H1 (cell line): ENCODE results near the gene PLCH2. TPM values are rescaled to one million over a fixed set of nuclear protein-coding genes. Genes with fewer than 3 reads are reported as not detected.

Experiments used
- CTCF ChIA-PET: fragments of 300-600 bp; sonication (Branson Sonifier 250); formaldehyde crosslinking; loops from one replicate; lab custom pipeline; 2021; ENCODE audit not compliant: partially characterized antibody; lab: Charles Lee
- POLR2A ChIA-PET: fragments of 300-600 bp; sonication (Branson Sonifier 250); formaldehyde crosslinking; loops from one replicate; lab custom pipeline; 2021; ENCODE audit warnings: inconsistent platforms; ENCODE audit not compliant: partially characterized antibody; lab: Charles Lee
- DNase-seq, 2 experiments: peaks; one replicate each; pipeline versions ENCODE4 v3.0.0 to v3.0.0-alpha.2; 2010 to 2022; ENCODE audit warnings: low spot score in 2 of 2, low read depth in 1 of 2, mixed read lengths in 1 of 2
- FAIRE-seq: peaks from 2 replicates; lab custom pipeline; 2011; peaks lifted over from hg19 to GRCh38; lab: Jason Lieb, UNC
- H2AFZ ChIP-seq: 2 replicates; pipeline ENCODE4 v1.8.1; 2012; ENCODE audit warnings: low read length, inconsistent platforms
- H2AK5ac ChIP-seq: 2 replicates; pipeline ENCODE4 v1.6.1; 2013; ENCODE audit warnings: low read depth, low read length
- H2BK120ac ChIP-seq: replicated peaks from 2 replicates; pipeline ENCODE3; 2013; ENCODE audit warnings: low read depth, low read length, inconsistent platforms
- H2BK12ac ChIP-seq: 2 replicates; pipeline ENCODE4 v1.6.1; 2013; ENCODE audit warnings: low read depth, low read length
- H2BK15ac ChIP-seq: 2 replicates; pipeline ENCODE4 v1.6.1; 2013; ENCODE audit warnings: low read length
- H2BK20ac ChIP-seq: 2 replicates; pipeline ENCODE4 v1.6.1; 2013; ENCODE audit warnings: low read length
- H2BK5ac ChIP-seq: 2 replicates; pipeline ENCODE4 v1.6.1; 2013; ENCODE audit warnings: low read depth, low read length
- H3K14ac ChIP-seq: 2 replicates; pipeline ENCODE4 v1.6.1; 2013; ENCODE audit warnings: inconsistent platforms; ENCODE audit not compliant: insufficient read length
- H3K18ac ChIP-seq: 2 replicates; pipeline ENCODE4 v1.6.1; 2013; ENCODE audit warnings: low read length; ENCODE audit errors: extremely low read depth
- H3K23ac ChIP-seq: 2 replicates; pipeline ENCODE4 v1.6.1; 2013; ENCODE audit warnings: inconsistent platforms; ENCODE audit not compliant: insufficient read length
- H3K23me2 ChIP-seq: 2 replicates; pipeline ENCODE4 v1.6.1; 2013; ENCODE audit warnings: low read depth, low read length
- H3K27ac ChIP-seq: 2 replicates; pipeline ENCODE4 v1.6.1; 2011; ENCODE audit warnings: low read depth, low read length, inconsistent platforms
- H3K27me3 ChIP-seq, 4 experiments: replicated peaks in 1 of 4; 1 replicate in 1 of 4; 2 replicates in 3 of 4; pipeline versions ENCODE4 v1.6.1 to v1.8.1; 2011 to 2013; ENCODE audit warnings: low read length in 3 of 4, mild to moderate bottlenecking in 3 of 4, inconsistent platforms in 2 of 4, mixed read lengths in 2 of 4, moderate library complexity in 1 of 4; ENCODE audit not compliant: control insufficient read depth in 3 of 4, insufficient read depth in 3 of 4; ENCODE audit errors: extremely low read depth in 1 of 4
- H3K36me3 ChIP-seq, 4 experiments: 2 replicates each; pipeline versions ENCODE4 v1.6.1 to v1.8.1; 2011 to 2013; ENCODE audit warnings: mild to moderate bottlenecking in 4 of 4, low read length in 3 of 4, moderate library complexity in 2 of 4, control low read depth in 1 of 4, inconsistent platforms in 1 of 4; ENCODE audit not compliant: insufficient read depth in 4 of 4, control insufficient read depth in 2 of 4
- H3K4ac ChIP-seq: replicated peaks from 2 replicates; pipeline ENCODE3; 2013; ENCODE audit warnings: low read length, low read depth, mixed read lengths, inconsistent platforms; ENCODE audit not compliant: insufficient read length
- H3K4me1 ChIP-seq, 4 experiments: replicated peaks in 1 of 4; 1 replicate in 1 of 4; 2 replicates in 3 of 4; pipeline versions ENCODE4 v1.6.1 to v1.8.1; 2011 to 2013; ENCODE audit warnings: low read length in 3 of 4, inconsistent platforms in 2 of 4, mixed read lengths in 1 of 4; ENCODE audit not compliant: insufficient read depth in 4 of 4, control insufficient read depth in 3 of 4
- H3K4me2 ChIP-seq, 2 experiments: 2 replicates each; pipeline versions ENCODE4 v1.6.1 to v1.8.1; 2011 to 2013; ENCODE audit warnings: low read depth in 2 of 2, low read length in 2 of 2, control low read depth in 1 of 2, inconsistent platforms in 1 of 2, mild to moderate bottlenecking in 1 of 2; ENCODE audit not compliant: insufficient read depth in 1 of 2
- H3K4me3 ChIP-seq, 4 experiments: fragments of 200-600, 300-600 bp in 1 of 4; sonication (generic), shearing (Covaris generic), sonication (Bioruptor Twin) in 1 of 4; 2 replicates each; pipeline versions ENCODE4 v1.5.1 to v1.8.1; 2011 to 2016; ENCODE audit warnings: low read length in 4 of 4, low read depth in 3 of 4, control low read depth in 2 of 4, inconsistent platforms in 2 of 4, mild to moderate bottlenecking in 2 of 4, mixed read lengths in 1 of 4, moderate library complexity in 1 of 4; ENCODE audit not compliant: insufficient read depth in 2 of 4; ENCODE audit errors: extremely low read depth in 1 of 4
- H3K56ac ChIP-seq: replicated peaks from 2 replicates; pipeline ENCODE3; 2013; ENCODE audit warnings: low read depth, mild to moderate bottlenecking, mixed read lengths, low read length, inconsistent platforms; ENCODE audit not compliant: insufficient read length
- H3K79me1 ChIP-seq: 2 replicates; pipeline ENCODE4 v1.6.1; 2013; ENCODE audit warnings: low read depth, low read length, control low read depth
- H3K79me2 ChIP-seq, 2 experiments: 2 replicates each; pipeline versions ENCODE4 v1.6.1 to v1.8.1; 2012 to 2013; ENCODE audit warnings: low read length in 2 of 2, mild to moderate bottlenecking in 2 of 2, inconsistent platforms in 1 of 2; ENCODE audit not compliant: insufficient read depth in 2 of 2, control insufficient read depth in 1 of 2
- H3K9ac ChIP-seq, 4 experiments: replicated peaks in 1 of 4; 1 replicate in 1 of 4; 2 replicates in 3 of 4; pipeline versions ENCODE4 v1.6.1 to v1.8.1; 2011 to 2013; ENCODE audit warnings: low read depth in 3 of 4, low read length in 3 of 4, control low read depth in 2 of 4, mild to moderate bottlenecking in 2 of 4, moderate library complexity in 2 of 4, inconsistent platforms in 1 of 4; ENCODE audit errors: extremely low read depth in 1 of 4
- H3K9me3 ChIP-seq, 2 experiments: 2 replicates each; pipeline versions ENCODE4 v1.6.1 to v1.8.1; 2012 to 2013; ENCODE audit warnings: mild to moderate bottlenecking in 2 of 2, moderate library complexity in 2 of 2, control low read depth in 1 of 2, inconsistent platforms in 1 of 2, low read depth in 1 of 2, low read length in 1 of 2, mixed read lengths in 1 of 2; ENCODE audit not compliant: insufficient read depth in 2 of 2
- H4K20me1 ChIP-seq, 2 experiments: replicated peaks in 1 of 2; 2 replicates each; pipeline versions ENCODE3 to v1.8.1; 2011 to 2013; ENCODE audit warnings: inconsistent platforms in 2 of 2, low read length in 2 of 2, mild to moderate bottlenecking in 1 of 2; ENCODE audit not compliant: insufficient read depth in 2 of 2, control insufficient read depth in 1 of 2
- H4K5ac ChIP-seq: 2 replicates; pipeline ENCODE4 v1.6.1; 2013; ENCODE audit warnings: low read length, low read depth, mixed read lengths, inconsistent platforms; ENCODE audit not compliant: insufficient read length
- H4K8ac ChIP-seq: 2 replicates; pipeline ENCODE4 v1.8.0; 2013; ENCODE audit warnings: mild to moderate bottlenecking, moderate library complexity, low read length, inconsistent platforms; ENCODE audit not compliant: insufficient read depth; ENCODE audit errors: extremely low read depth
- H4K91ac ChIP-seq: replicated peaks from 2 replicates; pipeline ENCODE3; 2013; ENCODE audit warnings: low read length, mixed read lengths, inconsistent platforms; ENCODE audit not compliant: insufficient read length
- ASH2L ChIP-seq: fragments of 200-600, 300-600 bp; sonication (generic); IDR thresholded peaks from one replicate; pipeline ENCODE4 v1.7.1; 2017; ENCODE audit warnings: low read length
- CBX8 ChIP-seq: fragments of 300-800, 300-1000 bp; sonication (generic); IDR thresholded peaks from 2 replicates; pipeline ENCODE4 v1.7.1; 2016; ENCODE audit warnings: low read depth, low read length, borderline replicate concordance
- HDAC2 ChIP-seq, 2 experiments: fragments of 300-600 bp in 1 of 2; sonication (generic) in 1 of 2; IDR thresholded peaks; 2 replicates each; pipeline ENCODE4 v1.6.1; 2011 to 2012; ENCODE audit warnings: low read depth in 2 of 2, low read length in 2 of 2, mild to moderate bottlenecking in 2 of 2, moderate library complexity in 2 of 2, borderline replicate concordance in 1 of 2, inconsistent platforms in 1 of 2
- HDAC6 ChIP-seq: IDR thresholded peaks from one replicate; pipeline ENCODE4 v1.7.1; 2012; ENCODE audit warnings: low read depth, mild to moderate bottlenecking, inconsistent platforms, low read length, moderate library complexity
- RBBP5 ChIP-seq: IDR thresholded peaks from 2 replicates; pipeline ENCODE4 v1.7.1; 2012; ENCODE audit warnings: low read depth, mild to moderate bottlenecking, inconsistent platforms, low read length, moderate library complexity, borderline replicate concordance
- RNF2 ChIP-seq: fragments of 200-900, 300-1000 bp; sonication (generic); IDR thresholded peaks from 2 replicates; pipeline ENCODE4 v1.7.1; 2016; ENCODE audit warnings: borderline replicate concordance, low read depth, mild to moderate bottlenecking, antibody characterized with exemption, low read length; ENCODE audit not compliant: poor library complexity, severe bottlenecking; ENCODE audit errors: missing control alignments
- RXRA ChIP-seq: IDR thresholded peaks from 2 replicates; pipeline ENCODE4 v1.6.1; 2011; ENCODE audit warnings: low read depth, mild to moderate bottlenecking, low read length, moderate library complexity; ENCODE audit not compliant: insufficient read depth
- TAF1 ChIP-seq: IDR thresholded peaks from 2 replicates; pipeline ENCODE4 v1.6.1; 2011; ENCODE audit warnings: mild to moderate bottlenecking, low read depth, low read length
- WGBS, 2 experiments: shearing (Covaris generic) in 1 of 2; methylation state at CpG; one replicate each; pipeline versions ENCODE4 v1.1.6 to v1.1.7; 2013 to 2015; ENCODE audit warnings: low lambda C conversion rate in 2 of 2, mixed read lengths in 2 of 2, inconsistent platforms in 1 of 2, low coverage in 1 of 2, missing lambda C conversion rate in 1 of 2; ENCODE audit not compliant: insufficient replicate concordance in 2 of 2, insufficient coverage in 1 of 2, insufficient read length in 1 of 2; ENCODE audit errors: extremely low coverage in 1 of 2, missing lambda C conversion rate in 1 of 2; 5-methylcytosine and 5-hydroxymethylcytosine counted together
- polyA plus RNA-seq, 7 experiments: library from polyadenylated mRNA; depleted of rRNA in 3 of 7; stranded (reverse) in 5 of 7; unstranded in 2 of 7; fragments of >200 nt in 5 of 7; fragments of 200-250 nt in 2 of 7; gene quantifications; 1 replicate in 5 of 7; 2 replicates in 1 of 7; 4 replicates in 1 of 7; pipeline versions ENCODE4 v1.2.1 to v1.2.3, GENCODE V29; 2011 to 2013; ENCODE audit warnings: missing spikeins in 2 of 7, mixed read lengths in 2 of 7
- total RNA-seq: library from RNA; stranded (reverse); fragmentation: NEBNext Ultra II Directional; extraction: Animal tissue kit (Norgen Biotek cat#: 25700); gene quantifications from 2 replicates; pipeline ENCODE4 v1.2.1, GENCODE V29; 2021

PLCH2 gene
- total and polyA plus RNA-seq, 2 of the 8 experiments (the other 6 are each of a cell fraction or from before 2014, with no cell fraction given): 0.14 to 0.19 TPM

DNA sequence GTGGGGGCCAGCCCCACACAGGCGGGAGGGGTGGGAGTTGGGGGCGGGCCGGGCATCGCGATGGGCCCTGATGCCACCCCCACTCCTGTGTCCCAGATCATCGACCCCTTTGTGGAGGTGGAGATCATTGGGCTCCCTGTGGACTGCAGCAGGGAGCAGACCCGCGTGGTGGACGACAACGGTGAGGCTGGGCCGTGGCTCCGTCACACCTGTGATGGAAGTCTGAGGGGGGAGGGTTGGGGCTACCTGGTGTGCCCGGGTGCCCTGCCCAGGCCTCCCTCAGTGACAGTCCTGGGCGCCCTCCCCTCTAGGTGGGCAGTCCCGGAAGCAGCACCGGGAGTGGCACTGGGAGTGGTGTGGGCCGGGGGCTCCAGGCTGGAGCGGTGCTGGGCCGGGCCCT, 22.6 kb downstream of the PLCH2 start:
- Histone ChIP-seq H4K91ac (no peak overlapping the region), H3K9me3 (no peaks in the 10 kb centered on the region), H3K79me1 (no peaks in the 10 kb centered on the region), H4K5ac (no peak overlapping the region), H3K79me2 (no peaks in the 10 kb centered on the region), H3K27me3 (peaks cover 0 to 11% (median 3%) of the 10 kb centered on the region in 4 experiments; a peak in 3 of 7 replicates), H3K4me1 (no peaks in the 10 kb centered on the region), H3K4me2 (no peak overlapping the region), H2BK15ac (no peak overlapping the region), H3K14ac (no peak overlapping the region), H3K36me3 (no peaks in the 10 kb centered on the region), H2AK5ac (no peak overlapping the region), H4K20me1 (peaks cover 0 to 6% of the 10 kb centered on the region in 2 experiments), H2BK5ac (no peak overlapping the region), H3K27ac (no peak overlapping the region), H3K4me3 (no peak overlapping the region), H3K9ac (no peak overlapping the region), H2BK120ac (no peak overlapping the region), H3K18ac (no peak overlapping the region), H3K23ac (no peak overlapping the region), H3K56ac (no peak overlapping the region), H3K4ac (no peak overlapping the region), H4K8ac (no peak overlapping the region; the same call in 1 of the 2 replicates), H3K23me2 (no peaks in the 10 kb centered on the region), H2BK12ac (no peak overlapping the region), H2AFZ (no peak overlapping the region), H2BK20ac (no peak overlapping the region)
- ChIA-PET POLR2A (no interaction called here), CTCF (interaction anchor here (0.6 kb wide), 1 partner anchor 55 kb away, joined by 3 read pairs; no protein-coding TSS in a partner anchor)
- 85% methylated on average over 6 of the region's 19 CpGs; no CpG with 5 or more reads in 1 of the 2 experiments for WGBS, 2 experiments
- FAIRE-seq (no peak), DNase-seq (no peak)
- TF ChIP-seq HDAC2 (IDR thresholded peaks at IDR 0.05; ENCODE audit: borderline replicate concordance in 1 of 2, low read depth in 2 of 2, low read length in 2 of 2) (no peak), TAF1 (no peak), RXRA (no peak), RBBP5 (no peak), RNF2 (no peak), ASH2L (no peak), HDAC6 (no peak), CBX8 (no peak)
